Loucy (cell line): ENCODE results near the gene NES.

Source experiments
- EZH2phosphoT487 ChIP-seq: fragments of 200-600 bp; IDR thresholded peaks from 2 replicates; pipeline ENCODE4 v1.6.1; 2018; ENCODE audit warnings: antibody characterized with exemption, mild to moderate bottlenecking, moderate library complexity, borderline replicate concordance
- TF ChIP-seq, protein P1 (sequence below): fragments of 200-600 bp; sonication (generic); conservative IDR thresholded peaks from 2 replicates; pipeline ENCODE4 v1.5.1; 2014; ENCODE audit warnings: mild to moderate bottlenecking, antibody characterized with exemption, low read length

DNA sequence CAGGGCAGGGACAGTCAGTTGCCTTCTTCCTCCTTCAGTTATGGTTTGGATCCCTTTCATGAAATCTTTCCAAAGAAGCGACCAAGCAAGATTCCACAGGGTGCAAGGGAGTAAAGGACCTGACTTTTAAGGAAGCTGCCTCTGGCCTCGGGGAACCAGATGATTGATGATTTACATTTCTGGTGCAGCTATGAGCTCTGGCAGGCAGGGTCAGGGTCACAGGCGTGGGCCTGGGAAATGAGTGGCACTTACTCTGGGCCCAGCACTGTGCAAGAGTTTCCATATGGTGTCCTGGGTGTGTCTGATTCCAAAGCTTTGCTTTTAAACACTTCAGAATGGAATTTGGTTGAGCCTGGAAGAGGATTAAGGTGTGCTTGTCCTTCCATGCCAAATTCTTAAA is 35.4 kb upstream of the NES start:
- TF ChIP-seq, protein P1, sequence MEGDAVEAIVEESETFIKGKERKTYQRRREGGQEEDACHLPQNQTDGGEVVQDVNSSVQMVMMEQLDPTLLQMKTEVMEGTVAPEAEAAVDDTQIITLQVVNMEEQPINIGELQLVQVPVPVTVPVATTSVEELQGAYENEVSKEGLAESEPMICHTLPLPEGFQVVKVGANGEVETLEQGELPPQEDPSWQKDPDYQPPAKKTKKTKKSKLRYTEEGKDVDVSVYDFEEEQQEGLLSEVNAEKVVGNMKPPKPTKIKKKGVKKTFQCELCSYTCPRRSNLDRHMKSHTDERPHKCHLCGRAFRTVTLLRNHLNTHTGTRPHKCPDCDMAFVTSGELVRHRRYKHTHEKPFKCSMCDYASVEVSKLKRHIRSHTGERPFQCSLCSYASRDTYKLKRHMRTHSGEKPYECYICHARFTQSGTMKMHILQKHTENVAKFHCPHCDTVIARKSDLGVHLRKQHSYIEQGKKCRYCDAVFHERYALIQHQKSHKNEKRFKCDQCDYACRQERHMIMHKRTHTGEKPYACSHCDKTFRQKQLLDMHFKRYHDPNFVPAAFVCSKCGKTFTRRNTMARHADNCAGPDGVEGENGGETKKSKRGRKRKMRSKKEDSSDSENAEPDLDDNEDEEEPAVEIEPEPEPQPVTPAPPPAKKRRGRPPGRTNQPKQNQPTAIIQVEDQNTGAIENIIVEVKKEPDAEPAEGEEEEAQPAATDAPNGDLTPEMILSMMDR, result no peak
- no peak for TF ChIP-seq EZH2phosphoT487
